HG03460 (cell line): ENCODE data around the gene YARS2.
"Not testable (repeated sequence)": the region's sequence is repeated elsewhere in the genome, so short reads cannot be mapped to it uniquely, and the experiment has no call there.

Experiments
- ATAC-seq: cut with Tn5 transposase; IDR thresholded peaks from one replicate; pipeline ENCODE4 v1.9.1; 2021; ENCODE audit not compliant: unreplicated experiment

YARS2 gene

GRCh38 chr12:32754111-32754510 is 1.6 kb downstream of the YARS2 start:
- no peak for ATAC-seq

- ATAC-seq = no peak
Measured at GRCh38 chr12:32753605-32754004, 2.1 kb downstream of the YARS2 start.

- no peak for ATAC-seq
Measured at GRCh38 chr12:32743264-32743663, 12.4 kb downstream of the YARS2 start.

GRCh38 chr12:32742133-32742532 is 13.6 kb downstream of the YARS2 start:
- no peak for ATAC-seq

- no peak for ATAC-seq
Measured at GRCh38 chr12:32739279-32739678, 16.4 kb downstream of the YARS2 start.

GRCh38 chr12:32737715-32738114 is 18.0 kb downstream of the YARS2 start:
- no peak for ATAC-seq

- no peak for ATAC-seq
Measured at GRCh38 chr12:32736445-32736844, 19.3 kb downstream of the YARS2 start.

- ATAC-seq = no peak
Measured at GRCh38 chr12:32734952-32735351, 20.7 kb downstream of the YARS2 start.

- no peak for ATAC-seq
Measured at GRCh38 chr12:32727237-32727636, 28.5 kb downstream of the YARS2 start.

- no peak for ATAC-seq
Measured at GRCh38 chr12:32726286-32726685, 29.4 kb downstream of the YARS2 start.

- not testable (repeated sequence) for ATAC-seq
Measured at GRCh38 chr12:32725308-32725707, 30.4 kb downstream of the YARS2 start.

- ATAC-seq = no peak
Measured at GRCh38 chr12:32718926-32719325, 36.8 kb downstream of the YARS2 start.

- ATAC-seq = no peak
Measured at GRCh38 chr12:32714772-32715171, 40.9 kb downstream of the YARS2 start.

- ATAC-seq = no peak
Measured at GRCh38 chr12:32708926-32709325, 46.8 kb downstream of the YARS2 start.

- no peak for ATAC-seq
Measured at GRCh38 chr12:32706335-32707024, 49.2 kb downstream of the YARS2 start.

GRCh38 chr12:32705783-32706182 is 49.9 kb downstream of the YARS2 start:
- no peak for ATAC-seq

- ATAC-seq = no peak
Measured at GRCh38 chr12:32702946-32703345, 52.8 kb downstream of the YARS2 start.

GRCh38 chr12:32702473-32702872 is 53.2 kb downstream of the YARS2 start:
- no peak for ATAC-seq

GRCh38 chr12:32699437-32699836 is 56.3 kb downstream of the YARS2 start:
- not testable (repeated sequence) for ATAC-seq

- ATAC-seq = no peak
Measured at GRCh38 chr12:32698285-32698684, 57.4 kb downstream of the YARS2 start.

GRCh38 chr12:32697445-32697844 is 58.3 kb downstream of the YARS2 start:
- no peak for ATAC-seq
